Measurements from ENCODE around the gene FAM124B.

FAM124B gene

GRCh38 chr2:224434618-224435017 lies 32.7 kb upstream of the FAM124B start:
- Histone ChIP-seq H3K36me3 (ENCODE audit: control insufficient read depth, insufficient read depth, low read length) (no peaks in the 10 kb centered on the region), H3K4me1 (ENCODE audit: control insufficient read depth, insufficient read depth, low read length, poor library complexity, severe bottlenecking) (no peaks in the 10 kb centered on the region), H3K27ac (ENCODE audit: insufficient read depth, low read length, poor library complexity, severe bottlenecking) (no peak overlapping the region), H3K27me3 (replicated peaks; ENCODE audit: control insufficient read depth, insufficient read depth, low read length, poor library complexity, severe bottlenecking) (no peaks in the 10 kb centered on the region), H3K9me3 (ENCODE audit: control insufficient read depth, low read length) (no peaks in the 10 kb centered on the region), H3K4me3 (ENCODE audit: insufficient read depth, low read depth, low read length, poor library complexity, severe bottlenecking) (no peak overlapping the region)
- no peak for DNase-seq

GRCh38 chr2:224433442-224433841 lies 31.5 kb upstream of the FAM124B start:
- H3K27ac ChIP-seq (ENCODE audit: insufficient read depth, low read length, poor library complexity, severe bottlenecking): no peak overlapping the region
- no peak for DNase-seq
- no peaks in the 10 kb centered on the region for H3K27me3 ChIP-seq (replicated peaks; ENCODE audit: control insufficient read depth, insufficient read depth, low read length, poor library complexity, severe bottlenecking)
- H3K4me1 ChIP-seq (ENCODE audit: control insufficient read depth, insufficient read depth, low read length, poor library complexity, severe bottlenecking): no peaks in the 10 kb centered on the region
- no peaks in the 10 kb centered on the region for H3K9me3 ChIP-seq (ENCODE audit: control insufficient read depth, low read length)
- no peak overlapping the region for H3K4me3 ChIP-seq (ENCODE audit: insufficient read depth, low read depth, low read length, poor library complexity, severe bottlenecking)
- no peaks in the 10 kb centered on the region for H3K36me3 ChIP-seq (ENCODE audit: control insufficient read depth, insufficient read depth, low read length)

- Histone ChIP-seq H3K9me3 (ENCODE audit: control insufficient read depth, low read length) (no peaks in the 10 kb centered on the region), H3K27ac (ENCODE audit: insufficient read depth, low read length, poor library complexity, severe bottlenecking) (no peak overlapping the region), H3K36me3 (ENCODE audit: control insufficient read depth, insufficient read depth, low read length) (no peaks in the 10 kb centered on the region), H3K27me3 (replicated peaks; ENCODE audit: control insufficient read depth, insufficient read depth, low read length, poor library complexity, severe bottlenecking) (no peaks in the 10 kb centered on the region), H3K4me1 (ENCODE audit: control insufficient read depth, insufficient read depth, low read length, poor library complexity, severe bottlenecking) (no peaks in the 10 kb centered on the region), H3K4me3 (ENCODE audit: insufficient read depth, low read depth, low read length, poor library complexity, severe bottlenecking) (no peak overlapping the region)
- no peak for DNase-seq
Observed at GRCh38 chr2:224432003-224432579, 30.2 kb upstream of the FAM124B start.

GRCh38 chr2:224429441-224429810 lies 27.5 kb upstream of the FAM124B start:
- no peak overlapping the region for H3K4me3 ChIP-seq (ENCODE audit: insufficient read depth, low read depth, low read length, poor library complexity, severe bottlenecking)
- no peak for DNase-seq
- H3K27me3 ChIP-seq (replicated peaks; ENCODE audit: control insufficient read depth, insufficient read depth, low read length, poor library complexity, severe bottlenecking): no peaks in the 10 kb centered on the region
- H3K27ac ChIP-seq (ENCODE audit: insufficient read depth, low read length, poor library complexity, severe bottlenecking): no peak overlapping the region
- no peaks in the 10 kb centered on the region for H3K4me1 ChIP-seq (ENCODE audit: control insufficient read depth, insufficient read depth, low read length, poor library complexity, severe bottlenecking)
- no peaks in the 10 kb centered on the region for H3K9me3 ChIP-seq (ENCODE audit: control insufficient read depth, low read length)
- H3K36me3 ChIP-seq (ENCODE audit: control insufficient read depth, insufficient read depth, low read length): no peaks in the 10 kb centered on the region

- Histone ChIP-seq H3K27me3 (replicated peaks; ENCODE audit: control insufficient read depth, insufficient read depth, low read length, poor library complexity, severe bottlenecking) (no peaks in the 10 kb centered on the region), H3K27ac (ENCODE audit: insufficient read depth, low read length, poor library complexity, severe bottlenecking) (no peak overlapping the region), H3K4me3 (ENCODE audit: insufficient read depth, low read depth, low read length, poor library complexity, severe bottlenecking) (no peak overlapping the region), H3K36me3 (ENCODE audit: control insufficient read depth, insufficient read depth, low read length) (no peaks in the 10 kb centered on the region), H3K9me3 (ENCODE audit: control insufficient read depth, low read length) (no peaks in the 10 kb centered on the region), H3K4me1 (ENCODE audit: control insufficient read depth, insufficient read depth, low read length, poor library complexity, severe bottlenecking) (no peaks in the 10 kb centered on the region)
- DNase-seq: no peak
Observed at GRCh38 chr2:224428787-224429440, 27.0 kb upstream of the FAM124B start.

GRCh38 chr2:224427471-224427870 lies 25.6 kb upstream of the FAM124B start:
- Histone ChIP-seq H3K27ac (ENCODE audit: insufficient read depth, low read length, poor library complexity, severe bottlenecking) (no peak overlapping the region), H3K4me3 (ENCODE audit: insufficient read depth, low read depth, low read length, poor library complexity, severe bottlenecking) (no peak overlapping the region), H3K27me3 (replicated peaks; ENCODE audit: control insufficient read depth, insufficient read depth, low read length, poor library complexity, severe bottlenecking) (no peaks in the 10 kb centered on the region), H3K4me1 (ENCODE audit: control insufficient read depth, insufficient read depth, low read length, poor library complexity, severe bottlenecking) (no peaks in the 10 kb centered on the region), H3K9me3 (ENCODE audit: control insufficient read depth, low read length) (no peaks in the 10 kb centered on the region), H3K36me3 (ENCODE audit: control insufficient read depth, insufficient read depth, low read length) (no peaks in the 10 kb centered on the region)
- DNase-seq: no peak

GRCh38 chr2:224426656-224427055 lies 24.7 kb upstream of the FAM124B start:
- H3K36me3 ChIP-seq (ENCODE audit: control insufficient read depth, insufficient read depth, low read length): no peaks in the 10 kb centered on the region
- DNase-seq: no peak
- no peak overlapping the region for H3K4me3 ChIP-seq (ENCODE audit: insufficient read depth, low read depth, low read length, poor library complexity, severe bottlenecking)
- no peaks in the 10 kb centered on the region for H3K4me1 ChIP-seq (ENCODE audit: control insufficient read depth, insufficient read depth, low read length, poor library complexity, severe bottlenecking)
- H3K9me3 ChIP-seq (ENCODE audit: control insufficient read depth, low read length): no peaks in the 10 kb centered on the region
- no peak overlapping the region for H3K27ac ChIP-seq (ENCODE audit: insufficient read depth, low read length, poor library complexity, severe bottlenecking)
- H3K27me3 ChIP-seq (replicated peaks; ENCODE audit: control insufficient read depth, insufficient read depth, low read length, poor library complexity, severe bottlenecking): no peaks in the 10 kb centered on the region

GRCh38 chr2:224421065-224421464 lies 19.2 kb upstream of the FAM124B start:
- DNase-seq: no peak
- no peaks in the 10 kb centered on the region for H3K36me3 ChIP-seq (ENCODE audit: control insufficient read depth, insufficient read depth, low read length)
- H3K27ac ChIP-seq (ENCODE audit: insufficient read depth, low read length, poor library complexity, severe bottlenecking): no peak overlapping the region
- H3K9me3 ChIP-seq (ENCODE audit: control insufficient read depth, low read length): no peaks in the 10 kb centered on the region
- H3K4me3 ChIP-seq (ENCODE audit: insufficient read depth, low read depth, low read length, poor library complexity, severe bottlenecking): no peak overlapping the region
- H3K27me3 ChIP-seq (replicated peaks; ENCODE audit: control insufficient read depth, insufficient read depth, low read length, poor library complexity, severe bottlenecking): no peaks in the 10 kb centered on the region
- H3K4me1 ChIP-seq (ENCODE audit: control insufficient read depth, insufficient read depth, low read length, poor library complexity, severe bottlenecking): no peaks in the 10 kb centered on the region

GRCh38 chr2:224417947-224418346 lies 16.0 kb upstream of the FAM124B start:
- Histone ChIP-seq H3K4me3 (ENCODE audit: insufficient read depth, low read depth, low read length, poor library complexity, severe bottlenecking) (no peak overlapping the region), H3K27ac (ENCODE audit: insufficient read depth, low read length, poor library complexity, severe bottlenecking) (no peak overlapping the region), H3K4me1 (ENCODE audit: control insufficient read depth, insufficient read depth, low read length, poor library complexity, severe bottlenecking) (no peaks in the 10 kb centered on the region), H3K27me3 (replicated peaks; ENCODE audit: control insufficient read depth, insufficient read depth, low read length, poor library complexity, severe bottlenecking) (no peaks in the 10 kb centered on the region), H3K9me3 (ENCODE audit: control insufficient read depth, low read length) (no peaks in the 10 kb centered on the region), H3K36me3 (ENCODE audit: control insufficient read depth, insufficient read depth, low read length) (no peaks in the 10 kb centered on the region)
- DNase-seq: no peak

GRCh38 chr2:224417361-224417729 lies 15.4 kb upstream of the FAM124B start:
- H3K4me1 ChIP-seq (ENCODE audit: control insufficient read depth, insufficient read depth, low read length, poor library complexity, severe bottlenecking): no peaks in the 10 kb centered on the region
- H3K9me3 ChIP-seq (ENCODE audit: control insufficient read depth, low read length): no peaks in the 10 kb centered on the region
- H3K4me3 ChIP-seq (ENCODE audit: insufficient read depth, low read depth, low read length, poor library complexity, severe bottlenecking): no peak overlapping the region
- H3K27ac ChIP-seq (ENCODE audit: insufficient read depth, low read length, poor library complexity, severe bottlenecking): no peak overlapping the region
- H3K36me3 ChIP-seq (ENCODE audit: control insufficient read depth, insufficient read depth, low read length): no peaks in the 10 kb centered on the region
- no peak for DNase-seq
- H3K27me3 ChIP-seq (replicated peaks; ENCODE audit: control insufficient read depth, insufficient read depth, low read length, poor library complexity, severe bottlenecking): no peaks in the 10 kb centered on the region
